ENCODE measurements around the gene RFLNA.
"Not testable (repeated sequence)": the region's sequence is repeated elsewhere in the genome, so short reads cannot be mapped to it uniquely, and the experiment has no call there.

RFLNA gene

GRCh38 chr12:124282287-124282686 is 12.6 kb upstream of the RFLNA start:
- no peak for DNase-seq (ENCODE audit: low read depth in 2 of 2)

- DNase-seq (ENCODE audit: low read depth in 2 of 2), result no peak
These were observed 11.6 kb upstream of the RFLNA start for GRCh38 chr12:124283326-124283725.

GRCh38 chr12:124284368-124284767 is 10.5 kb upstream of the RFLNA start:
- no peak for DNase-seq (ENCODE audit: low read depth in 2 of 2)

DNA sequence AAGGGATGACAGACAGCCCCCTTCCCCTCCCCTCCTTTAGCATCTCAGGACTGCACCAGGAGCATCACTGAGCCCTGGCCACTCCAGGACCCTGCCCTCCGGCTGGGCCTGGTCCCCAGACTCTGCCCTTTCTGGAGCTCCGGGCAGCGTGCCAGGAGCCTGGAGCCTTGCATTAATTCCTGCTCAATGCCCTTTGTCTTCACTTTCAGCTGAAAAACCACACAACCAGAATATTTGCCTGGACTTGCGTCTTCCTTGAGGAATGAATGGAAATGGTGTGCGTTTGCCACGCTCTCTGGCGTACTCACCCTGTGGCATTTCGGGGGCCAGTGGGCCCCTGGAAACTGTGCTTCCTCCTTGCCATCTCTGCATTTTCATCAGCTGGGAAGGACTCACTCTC is 8.5 kb upstream of the RFLNA start:
- no peak for DNase-seq (ENCODE audit: low read depth in 2 of 2)

GRCh38 chr12:124286971-124287370 is 7.9 kb upstream of the RFLNA start:
- no peak for DNase-seq (ENCODE audit: low read depth in 2 of 2)

DNA sequence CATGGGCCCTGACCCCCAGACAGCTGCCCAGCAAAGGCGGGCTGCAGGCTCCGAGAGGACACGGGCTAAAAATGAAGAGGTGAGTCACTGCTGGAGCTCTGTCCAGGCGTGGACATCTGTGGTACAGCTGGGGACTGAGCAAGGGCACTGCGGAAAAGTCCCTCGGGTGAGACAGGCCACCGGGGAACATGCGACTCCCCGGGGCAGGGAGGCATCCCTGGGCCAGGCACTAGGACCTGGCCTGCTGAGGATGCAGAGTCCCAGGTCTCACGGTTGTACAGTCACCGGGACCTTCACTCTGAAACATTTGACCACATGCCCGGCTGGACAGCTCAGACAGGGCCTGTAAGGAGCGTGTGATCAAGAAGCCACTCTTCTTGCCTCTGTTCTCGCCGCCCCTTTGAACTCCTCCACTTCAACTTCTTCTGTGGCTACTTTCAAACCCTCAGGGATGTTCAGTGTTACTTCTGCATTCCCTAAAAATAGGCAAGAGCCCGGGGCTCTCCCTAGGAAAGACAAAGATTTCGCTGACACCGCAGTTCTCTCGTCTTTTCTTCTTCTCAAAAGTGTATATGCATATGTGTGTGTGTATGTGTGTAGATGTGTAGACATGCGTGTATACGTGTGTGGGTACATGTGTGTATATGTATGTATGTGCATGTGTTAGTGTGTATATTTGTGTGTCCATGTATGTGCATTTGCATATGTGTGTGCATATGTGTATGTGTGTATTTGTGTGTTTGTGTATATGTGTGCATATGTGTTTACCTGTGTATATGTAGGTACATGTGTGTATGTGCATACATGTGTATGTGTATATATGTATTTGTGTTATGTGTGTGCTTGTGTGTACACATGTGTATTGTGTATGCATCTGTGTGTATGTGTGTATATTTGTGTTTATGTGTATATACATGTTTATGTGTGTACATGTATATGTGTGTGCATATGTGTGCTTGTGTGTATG is 5.0 kb upstream of the RFLNA start:
- no peak for DNase-seq (ENCODE audit: low read depth in 2 of 2)

DNA sequence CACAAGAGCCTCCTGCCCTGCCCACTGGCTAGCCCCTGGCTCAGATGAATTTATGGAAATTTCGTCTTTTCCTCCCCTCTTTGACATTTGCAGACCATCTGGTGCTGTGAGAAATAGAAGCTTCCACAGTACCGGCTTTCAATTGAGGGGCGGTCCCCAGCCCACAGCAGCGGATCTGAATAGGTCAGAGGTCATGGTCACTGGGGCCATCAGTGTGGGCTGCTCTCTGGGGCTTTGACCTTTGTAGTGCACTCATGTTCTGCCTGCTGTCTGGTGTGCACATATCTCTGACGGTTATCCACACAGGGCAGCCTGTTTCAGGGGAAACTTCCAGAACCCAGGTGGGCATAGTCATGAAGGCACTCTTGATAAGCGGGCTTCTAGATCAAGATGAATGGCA is 2.5 kb upstream of the RFLNA start:
- DNase-seq (ENCODE audit: low read depth in 2 of 2), result no peak

GRCh38 chr12:124293286-124294003 is 1.4 kb upstream of the RFLNA start:
- DNase-seq (ENCODE audit: low read depth in 2 of 2), result no peak

DNA sequence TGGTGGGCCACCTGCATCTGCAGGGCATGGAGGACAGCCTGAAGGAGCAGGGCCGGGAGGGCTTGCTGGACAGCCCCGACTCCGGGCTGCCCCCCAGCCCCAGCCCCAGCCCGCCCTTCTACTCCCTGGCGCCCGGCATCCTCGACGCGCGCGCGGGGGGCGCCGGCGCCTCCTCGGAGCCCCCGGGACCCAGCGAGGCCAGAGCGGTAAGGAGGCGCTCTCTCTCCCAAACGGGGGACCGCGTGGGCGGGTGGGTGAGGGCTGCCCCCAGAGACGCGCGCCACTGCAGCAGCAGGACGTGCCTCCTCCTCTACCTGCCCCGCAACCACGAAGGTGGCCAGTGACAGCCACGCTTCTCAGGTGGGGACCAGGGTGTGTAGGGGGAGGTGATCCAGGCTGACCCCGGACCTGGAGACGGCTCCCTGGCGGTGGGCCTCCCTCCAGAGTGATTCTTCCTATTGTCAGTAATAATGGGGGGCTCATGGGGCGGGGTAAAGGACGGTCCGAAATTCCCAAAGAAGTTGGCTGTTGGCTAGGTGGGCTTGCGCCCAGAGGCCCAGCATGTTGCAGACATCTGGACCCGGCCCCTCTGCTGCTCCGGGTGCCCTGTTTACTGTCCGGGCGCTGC is 652 bp downstream of the RFLNA start:
- no peak for DNase-seq (ENCODE audit: low read depth in 2 of 2)

- DNase-seq (ENCODE audit: low read depth in 2 of 2), result no peak
These were observed 1.5 kb downstream of the RFLNA start for GRCh38 chr12:124296295-124296915.

DNA sequence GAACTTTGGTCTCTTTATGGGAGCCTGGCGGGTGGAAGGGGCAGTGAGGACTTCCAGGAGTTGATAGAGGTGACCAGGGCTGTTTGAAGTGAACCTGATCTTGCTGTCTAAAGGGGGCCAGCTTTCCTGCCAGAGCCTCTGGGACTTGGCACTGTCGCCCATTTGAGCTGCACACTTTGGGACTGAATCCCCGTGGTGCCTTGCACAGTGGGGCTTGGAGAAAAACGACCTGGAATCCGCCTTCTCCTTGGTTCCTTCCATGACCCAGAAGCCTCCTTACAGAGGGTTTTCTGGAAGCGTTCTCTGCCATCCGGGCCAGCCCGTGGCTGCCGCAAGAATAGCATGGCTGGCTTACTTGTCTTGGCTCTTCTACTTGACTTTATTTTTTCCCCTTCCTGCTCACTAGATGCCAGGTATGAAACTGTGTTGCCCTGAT is 2.0 kb downstream of the RFLNA start:
- DNase-seq (ENCODE audit: low read depth in 2 of 2), result no peak

DNA sequence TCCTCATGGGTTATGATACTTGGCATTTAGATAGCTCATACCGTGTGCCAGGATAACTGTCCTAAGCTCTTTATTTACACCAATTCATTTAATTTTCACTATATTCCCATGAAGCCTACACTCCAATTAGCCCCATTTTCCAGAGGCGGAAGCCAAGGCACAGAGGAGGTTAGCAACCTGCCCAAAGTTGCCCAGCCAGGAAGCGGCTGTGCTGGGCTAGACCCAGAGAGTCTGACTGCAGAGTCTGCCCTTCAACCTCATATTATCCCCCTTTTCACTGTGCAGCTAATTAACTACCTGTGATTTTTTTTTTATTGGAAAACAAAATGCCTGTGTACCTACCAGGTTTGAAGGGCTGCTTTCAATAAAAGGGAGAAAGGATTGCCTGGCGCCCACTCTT is 2.5 kb downstream of the RFLNA start:
- no peak for DNase-seq (ENCODE audit: low read depth in 2 of 2)

- DNase-seq (ENCODE audit: low read depth in 2 of 2), result no peak
These were observed 3.0 kb downstream of the RFLNA start for GRCh38 chr12:124297856-124298255.

GRCh38 chr12:124298685-124299410 is 4.0 kb downstream of the RFLNA start:
- no peak for DNase-seq (ENCODE audit: low read depth in 2 of 2)

DNA sequence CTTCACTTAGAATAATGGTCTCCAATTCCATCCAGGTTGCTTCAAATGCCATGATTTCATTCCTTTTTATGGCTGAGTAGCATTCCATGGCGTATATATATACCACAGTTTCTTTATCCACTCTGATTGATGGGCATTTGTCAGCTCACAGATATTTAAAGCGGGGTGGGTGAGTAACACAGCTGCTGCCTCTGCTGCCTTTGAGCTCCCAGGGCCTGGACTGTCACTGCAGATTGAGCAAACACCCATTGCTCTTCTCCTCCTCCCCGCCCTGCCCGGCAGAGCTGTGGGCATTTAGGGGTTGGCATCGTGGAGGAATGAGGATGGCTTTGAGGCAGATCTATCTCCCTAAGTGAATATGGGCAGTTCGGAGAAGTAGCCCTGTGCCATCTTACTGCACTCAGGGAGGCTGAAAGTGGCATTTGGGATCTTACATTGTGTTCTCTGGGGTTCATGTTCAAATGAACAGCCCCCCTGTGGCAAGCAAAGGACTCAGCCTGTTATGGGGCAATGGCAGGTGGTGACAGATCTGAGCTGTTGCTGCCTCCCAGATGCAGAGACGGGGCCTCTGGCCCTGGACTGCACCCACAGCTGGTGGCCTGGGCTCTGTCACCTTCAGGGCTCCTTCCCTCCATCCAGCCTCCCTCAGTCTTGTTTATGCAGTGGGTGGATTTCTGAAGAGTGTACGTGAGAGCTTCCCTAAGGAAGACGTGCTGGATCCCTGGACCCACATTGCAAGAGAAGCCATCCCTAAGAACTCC is 4.9 kb downstream of the RFLNA start:
- no peak for DNase-seq (ENCODE audit: low read depth in 2 of 2)

DNA sequence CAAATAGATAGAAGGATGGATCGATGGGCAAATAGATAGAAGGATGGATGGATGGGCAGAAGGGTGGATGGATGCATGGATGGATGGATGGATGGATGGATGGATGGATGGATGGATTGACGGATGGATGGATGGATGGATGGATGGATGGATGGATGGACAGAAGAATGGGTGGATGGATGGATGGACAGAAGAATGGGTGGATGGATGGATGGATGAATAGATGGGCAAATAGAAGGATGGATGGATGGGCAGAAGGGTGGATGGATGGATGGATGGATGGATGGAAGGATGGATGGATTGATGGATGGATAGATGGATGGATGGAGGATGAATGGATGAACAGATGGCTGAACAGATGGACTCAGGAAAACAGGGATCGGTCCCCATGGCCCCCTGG is 5.8 kb downstream of the RFLNA start:
- DNase-seq (ENCODE audit: low read depth in 2 of 2), result not testable (repeated sequence)

- no peak for DNase-seq (ENCODE audit: low read depth in 2 of 2)
These were observed 6.3 kb downstream of the RFLNA start for GRCh38 chr12:124301084-124301654.

DNA sequence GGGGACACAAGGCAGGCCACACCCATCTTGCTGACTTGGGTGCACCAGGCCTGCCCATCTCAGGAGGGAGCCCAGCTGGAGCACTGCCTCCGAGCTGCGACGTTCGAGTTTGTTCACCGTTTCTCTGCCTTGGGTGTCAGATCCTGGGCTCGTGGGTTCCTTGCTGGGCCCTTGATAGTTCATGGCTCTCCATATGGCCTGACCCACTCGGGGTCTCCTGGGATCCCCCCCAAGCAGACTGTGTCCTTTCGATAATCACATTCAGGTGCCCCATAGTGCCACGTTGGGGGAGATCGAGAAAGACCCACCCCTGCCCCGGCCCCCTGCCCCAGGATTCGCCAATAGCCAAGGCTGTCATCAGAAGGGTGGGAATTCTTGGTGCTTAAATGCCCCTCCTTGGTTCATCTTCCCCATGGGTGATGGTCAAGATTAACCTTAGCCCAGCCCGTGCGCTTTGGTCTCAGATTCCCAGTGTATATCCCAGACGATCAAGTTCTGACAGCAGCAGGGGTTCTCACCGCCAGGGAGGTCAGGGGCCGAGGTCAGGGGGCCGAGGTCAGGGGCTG is 7.4 kb downstream of the RFLNA start:
- DNase-seq (ENCODE audit: low read depth in 2 of 2), result no peak

GRCh38 chr12:124302807-124303578 is 8.1 kb downstream of the RFLNA start:
- no peak for DNase-seq (ENCODE audit: low read depth in 2 of 2)
